GM19372 (cell line): ENCODE results near the gene ABCB9.
"Not testable (repeated sequence)": the region's sequence is repeated elsewhere in the genome, so short reads cannot be mapped to it uniquely, and the experiment has no call there.

ENCODE experiments used
- ATAC-seq: cut with Tn5 transposase; IDR thresholded peaks from one replicate; pipeline ENCODE4 v1.9.1; 2021; ENCODE audit warnings: mild to moderate bottlenecking, low read depth, moderate library complexity; ENCODE audit not compliant: unreplicated experiment

ABCB9 gene

GRCh38 chr12:122944605-122945592 is 21.4 kb downstream of the ABCB9 start:
- no peak for ATAC-seq

- no peak for ATAC-seq
Observed at GRCh38 chr12:122943196-122943595, 23.1 kb downstream of the ABCB9 start.

- ATAC-seq, result no peak
Observed at GRCh38 chr12:122942637-122943036, 23.6 kb downstream of the ABCB9 start.

- ATAC-seq, result not testable (repeated sequence)
Observed at GRCh38 chr12:122941351-122941750, 24.9 kb downstream of the ABCB9 start.

GRCh38 chr12:122939125-122939524 is 27.1 kb downstream of the ABCB9 start:
- ATAC-seq, result no peak

GRCh38 chr12:122937622-122938091 is 28.6 kb downstream of the ABCB9 start:
- ATAC-seq, result no peak

- no peak for ATAC-seq
Observed at GRCh38 chr12:122935318-122935717, 30.9 kb downstream of the ABCB9 start.

- ATAC-seq, result no peak
Observed at GRCh38 chr12:122934722-122935121, 31.5 kb downstream of the ABCB9 start.

- ATAC-seq, result no peak
Observed at GRCh38 chr12:122932207-122932606, 34.1 kb downstream of the ABCB9 start.

GRCh38 chr12:122929812-122930211 is 36.5 kb downstream of the ABCB9 start:
- no peak for ATAC-seq

GRCh38 chr12:122929148-122929538 is 37.1 kb downstream of the ABCB9 start:
- no peak for ATAC-seq

- ATAC-seq, result no peak
Observed at GRCh38 chr12:122928404-122929147, 37.7 kb downstream of the ABCB9 start.

- ATAC-seq, result no peak
Observed at GRCh38 chr12:122927756-122928403, 38.4 kb downstream of the ABCB9 start.

- ATAC-seq, result no peak
Observed at GRCh38 chr12:122921917-122922316, 44.3 kb downstream of the ABCB9 start.

GRCh38 chr12:122920687-122921086 is 45.6 kb downstream of the ABCB9 start:
- no peak for ATAC-seq

- ATAC-seq, result no peak
Observed at GRCh38 chr12:122918827-122919226, 47.4 kb downstream of the ABCB9 start.

- no peak for ATAC-seq
Observed at GRCh38 chr12:122917507-122918121, 48.6 kb downstream of the ABCB9 start.

- no peak for ATAC-seq
Observed at GRCh38 chr12:122909442-122910288, 56.6 kb downstream of the ABCB9 start.

GRCh38 chr12:122908915-122909314 is 57.3 kb downstream of the ABCB9 start:
- no peak for ATAC-seq
